H1 (cell line): ENCODE data around the gene SLITRK3. TPM values are rescaled to one million over a fixed set of nuclear protein-coding genes. Genes with fewer than 3 reads are reported as not detected.

Experiments
- ASH2L ChIP-seq: fragments of 200-600, 300-600 bp; sonication (generic); IDR thresholded peaks from one replicate; pipeline ENCODE4 v1.7.1; 2017; ENCODE audit warnings: low read length
- CBX5 ChIP-seq: fragments of 300-800, 300-1000 bp; sonication (generic); IDR thresholded peaks from 2 replicates; pipeline ENCODE4 v1.7.1; 2016; ENCODE audit warnings: antibody characterized with exemption, low read length, low read depth
- CHD7 ChIP-seq: fragments of 300-600 bp; sonication (generic); IDR thresholded peaks from 2 replicates; pipeline ENCODE4 v1.7.1; 2012; ENCODE audit warnings: low read length, moderate library complexity, mild to moderate bottlenecking, inconsistent platforms; ENCODE audit not compliant: insufficient replicate concordance
- GABPA ChIP-seq: IDR thresholded peaks from 2 replicates; pipeline ENCODE4 v1.6.1; 2011; ENCODE audit warnings: mild to moderate bottlenecking, low read length, moderate library complexity, borderline replicate concordance; ENCODE audit not compliant: insufficient read depth
- MAFK ChIP-seq: IDR thresholded peaks from 2 replicates; pipeline ENCODE4 v1.6.1; 2012; ENCODE audit warnings: low read depth, mild to moderate bottlenecking, improper control_type of control experiment, low read length
- NRF1 ChIP-seq: IDR thresholded peaks from 2 replicates; pipeline ENCODE4 v1.6.1; 2011; ENCODE audit warnings: mild to moderate bottlenecking, low read depth, low read length, improper control_type of control experiment
- PHF8 ChIP-seq: fragments of 200-600 bp; sonication (generic); conservative IDR thresholded peaks from 2 replicates; pipeline ENCODE4 v1.7.1; 2012; ENCODE audit warnings: low read depth, mild to moderate bottlenecking, inconsistent platforms, low read length, moderate library complexity
- POU5F1 ChIP-seq: IDR thresholded peaks from 2 replicates; pipeline ENCODE4 v1.6.1; 2011; ENCODE audit warnings: low read depth, mild to moderate bottlenecking, low read length, moderate library complexity
- RFX5 ChIP-seq: IDR thresholded peaks from 2 replicates; pipeline ENCODE4 v1.6.1; 2011; ENCODE audit warnings: low read depth, low read length, improper control_type of control experiment, borderline replicate concordance
- SRF ChIP-seq: IDR thresholded peaks from 2 replicates; pipeline ENCODE4 v1.6.1; 2011; ENCODE audit warnings: mild to moderate bottlenecking, low read depth, low read length, moderate library complexity
- TAF1 ChIP-seq: IDR thresholded peaks from 2 replicates; pipeline ENCODE4 v1.6.1; 2011; ENCODE audit warnings: mild to moderate bottlenecking, low read depth, low read length
- TAF7 ChIP-seq: optimal IDR thresholded peaks from 2 replicates; pipeline ENCODE3; 2011; ENCODE audit warnings: low read depth, mild to moderate bottlenecking, inconsistent platforms, low read length, moderate library complexity, borderline replicate concordance
- TBP ChIP-seq: IDR thresholded peaks from 2 replicates; pipeline ENCODE4 v1.6.1; 2011; ENCODE audit warnings: low read depth, low read length, improper control_type of control experiment
- polyA plus RNA-seq, 7 experiments: library from polyadenylated mRNA; depleted of rRNA in 3 of 7; stranded (reverse) in 5 of 7; unstranded in 2 of 7; fragments of >200 nt in 5 of 7; fragments of 200-250 nt in 2 of 7; gene quantifications; 1 replicate in 5 of 7; 2 replicates in 1 of 7; 4 replicates in 1 of 7; pipeline versions ENCODE4 v1.2.1 to v1.2.3, GENCODE V29; 2011 to 2013; ENCODE audit warnings: missing spikeins in 2 of 7, mixed read lengths in 2 of 7
- total RNA-seq: library from RNA; stranded (reverse); fragmentation: NEBNext Ultra II Directional; extraction: Animal tissue kit (Norgen Biotek cat#: 25700); gene quantifications from 2 replicates; pipeline ENCODE4 v1.2.1, GENCODE V29; 2021

Gene SLITRK3
- total and polyA plus RNA-seq, 2 of the 8 experiments (the other 6 are each of a cell fraction or from before 2014, with no cell fraction given) = 0.71 to 3.4 TPM

GRCh38 chr3:165201964-165202363 is 5.8 kb upstream of the SLITRK3 start (continued):
- TF ChIP-seq CHD7 = no peak
- no peak for TF ChIP-seq TAF7
- TF ChIP-seq SRF = no peak
- TF ChIP-seq GABPA = no peak
- no peak for TF ChIP-seq CBX5
- no peak for TF ChIP-seq TBP
- TF ChIP-seq TAF1 = no peak
- no peak for TF ChIP-seq PHF8
- no peak for TF ChIP-seq NRF1
- no peak for TF ChIP-seq RFX5
- no peak for TF ChIP-seq POU5F1
- no peak for TF ChIP-seq ASH2L
- TF ChIP-seq MAFK = no peak
